GM10266 (cell line): ENCODE results near the gene ZDHHC8.

ENCODE experiments used
- DNase-seq: peaks from one replicate; pipeline ENCODE4 v3.0.0; 2012; ENCODE audit errors: extremely low spot score
- TF ChIP-seq, protein P1 (sequence below): IDR thresholded peaks from 2 replicates; pipeline ENCODE4 v1.5.1; 2012; ENCODE audit warnings: mild to moderate bottlenecking, low read depth; ENCODE audit not compliant: control insufficient read depth, insufficient read depth; ENCODE audit errors: missing control alignments

ZDHHC8 gene

DNA sequence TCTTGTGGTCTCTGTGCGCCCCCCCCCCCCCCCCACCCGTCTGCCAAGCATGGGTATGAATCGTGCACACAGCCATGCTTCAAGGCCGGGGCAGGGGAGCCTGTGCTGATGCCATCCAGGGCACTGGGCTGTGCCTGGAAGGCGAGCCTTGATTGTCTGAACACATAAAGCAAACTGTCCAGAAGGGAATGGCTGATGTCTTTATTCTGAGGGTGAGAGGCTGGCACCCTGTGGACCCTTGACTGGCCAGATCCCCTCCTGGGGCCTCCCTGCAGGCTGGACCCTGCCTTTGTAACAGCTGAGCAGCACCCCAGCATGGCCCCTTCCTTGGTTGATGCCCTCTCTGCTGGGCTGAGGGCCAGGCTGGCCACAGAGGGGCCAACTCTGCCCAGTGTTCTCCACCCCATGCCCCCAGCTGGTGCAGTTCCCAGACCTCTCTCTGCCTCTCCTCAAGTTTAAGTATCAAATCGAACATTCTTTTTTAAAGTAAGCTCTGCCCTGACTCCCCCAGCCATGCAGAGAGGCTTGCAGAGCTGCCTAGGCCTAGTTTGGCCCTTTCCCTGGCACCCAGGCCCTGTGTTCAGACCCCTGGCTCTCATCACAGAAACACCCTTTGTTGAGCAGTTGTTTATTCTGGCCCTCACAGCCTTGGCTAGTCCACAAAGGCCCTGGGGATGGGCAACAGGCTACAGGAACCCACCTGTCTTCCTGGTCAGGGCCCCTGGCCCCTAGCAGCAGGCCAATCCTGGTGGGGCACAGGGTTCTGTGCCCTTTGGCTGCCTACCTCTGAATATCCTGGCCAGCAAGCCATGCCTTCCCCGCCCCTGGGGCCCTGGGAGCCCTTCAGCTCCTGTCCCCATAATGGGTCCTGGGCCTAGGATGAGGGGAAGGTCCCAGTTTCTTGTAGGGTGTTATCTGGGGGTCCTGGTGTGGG lies 19.6 kb upstream of the ZDHHC8 start:
- DNase-seq, result no peak
- TF ChIP-seq, protein P1, sequence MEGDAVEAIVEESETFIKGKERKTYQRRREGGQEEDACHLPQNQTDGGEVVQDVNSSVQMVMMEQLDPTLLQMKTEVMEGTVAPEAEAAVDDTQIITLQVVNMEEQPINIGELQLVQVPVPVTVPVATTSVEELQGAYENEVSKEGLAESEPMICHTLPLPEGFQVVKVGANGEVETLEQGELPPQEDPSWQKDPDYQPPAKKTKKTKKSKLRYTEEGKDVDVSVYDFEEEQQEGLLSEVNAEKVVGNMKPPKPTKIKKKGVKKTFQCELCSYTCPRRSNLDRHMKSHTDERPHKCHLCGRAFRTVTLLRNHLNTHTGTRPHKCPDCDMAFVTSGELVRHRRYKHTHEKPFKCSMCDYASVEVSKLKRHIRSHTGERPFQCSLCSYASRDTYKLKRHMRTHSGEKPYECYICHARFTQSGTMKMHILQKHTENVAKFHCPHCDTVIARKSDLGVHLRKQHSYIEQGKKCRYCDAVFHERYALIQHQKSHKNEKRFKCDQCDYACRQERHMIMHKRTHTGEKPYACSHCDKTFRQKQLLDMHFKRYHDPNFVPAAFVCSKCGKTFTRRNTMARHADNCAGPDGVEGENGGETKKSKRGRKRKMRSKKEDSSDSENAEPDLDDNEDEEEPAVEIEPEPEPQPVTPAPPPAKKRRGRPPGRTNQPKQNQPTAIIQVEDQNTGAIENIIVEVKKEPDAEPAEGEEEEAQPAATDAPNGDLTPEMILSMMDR, result no peak

DNA sequence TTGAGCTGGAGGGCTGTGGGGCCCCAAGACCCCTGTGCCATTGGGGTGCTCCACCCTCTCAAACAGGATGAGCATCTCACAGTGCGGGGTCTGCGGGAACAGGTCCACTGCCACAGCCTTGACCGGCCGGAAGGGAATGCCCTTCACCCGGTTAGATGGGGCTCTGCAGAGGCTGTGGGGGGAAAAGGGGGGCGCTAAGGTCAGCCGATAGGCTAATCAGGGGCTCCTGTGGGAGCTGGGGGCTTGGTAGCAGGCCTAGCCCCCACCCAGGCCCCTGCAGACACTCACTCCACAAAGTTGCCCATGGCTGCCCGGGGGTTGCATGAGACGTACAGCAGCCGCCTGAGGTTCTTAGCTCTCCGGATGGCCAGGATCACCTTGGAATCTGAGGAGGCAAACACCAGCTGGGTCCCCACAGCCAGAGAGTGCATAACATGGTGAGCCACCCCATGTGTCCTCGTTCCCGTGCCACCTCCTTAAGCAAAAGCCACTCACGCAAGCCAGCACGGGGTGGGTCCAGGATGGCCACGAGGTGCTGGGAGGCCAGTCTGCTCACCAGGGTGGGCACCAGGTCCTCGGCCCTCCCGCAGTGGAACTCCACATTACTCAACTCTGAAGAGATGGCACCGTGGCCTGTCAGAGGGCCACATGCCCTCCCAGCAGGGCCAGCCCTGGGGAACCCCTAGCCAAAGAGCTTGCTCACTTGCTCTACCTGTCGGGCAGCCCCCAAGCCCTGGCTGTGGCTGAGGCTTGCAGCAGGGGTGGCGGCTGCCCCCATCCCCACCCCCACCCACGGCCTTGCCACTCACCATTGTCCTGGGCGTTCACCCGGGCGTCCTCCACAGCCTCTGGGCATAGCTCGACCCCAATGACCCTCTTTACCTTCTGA lies 18.7 kb upstream of the ZDHHC8 start:
- DNase-seq, result no peak
- TF ChIP-seq, protein P1, result no peak

DNA sequence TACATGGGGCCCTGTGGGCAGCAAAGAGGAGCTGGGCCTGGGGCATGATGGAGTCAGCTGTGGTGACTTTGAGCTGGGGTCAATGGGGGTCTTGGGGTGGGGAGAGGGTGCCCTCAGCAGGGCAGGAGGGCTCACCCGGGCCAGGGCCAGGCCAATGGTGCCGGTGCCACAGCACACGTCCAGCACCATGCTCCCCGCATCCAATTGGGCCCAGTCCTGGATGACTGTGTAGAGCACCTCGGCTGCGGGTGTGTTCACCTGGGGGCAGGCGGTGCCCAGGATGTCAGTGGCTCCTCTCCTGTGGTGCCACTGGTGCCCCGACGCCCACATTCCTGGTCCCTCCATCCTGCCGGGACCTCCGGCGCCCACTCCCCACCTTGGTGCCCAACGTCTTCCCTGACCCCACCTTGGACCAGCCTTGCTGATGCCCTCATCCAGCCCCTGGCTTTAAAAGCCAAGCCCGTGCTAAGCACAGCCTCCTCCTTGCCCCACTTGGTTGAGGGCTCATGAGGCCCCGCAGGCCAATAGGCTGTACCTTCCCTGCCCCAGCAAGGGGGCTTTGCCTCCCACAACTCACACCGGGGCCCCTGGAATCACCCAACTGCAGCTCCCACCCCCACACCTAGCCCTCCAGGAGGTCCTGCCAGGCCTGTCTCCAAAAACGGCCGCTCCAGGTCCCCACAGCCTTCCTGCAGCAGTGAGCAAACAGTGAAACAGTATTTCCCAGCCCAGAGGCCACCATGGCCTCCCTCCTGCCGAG lies 17.9 kb upstream of the ZDHHC8 start:
- TF ChIP-seq, protein P1, result no peak
- DNase-seq, result no peak

DNA sequence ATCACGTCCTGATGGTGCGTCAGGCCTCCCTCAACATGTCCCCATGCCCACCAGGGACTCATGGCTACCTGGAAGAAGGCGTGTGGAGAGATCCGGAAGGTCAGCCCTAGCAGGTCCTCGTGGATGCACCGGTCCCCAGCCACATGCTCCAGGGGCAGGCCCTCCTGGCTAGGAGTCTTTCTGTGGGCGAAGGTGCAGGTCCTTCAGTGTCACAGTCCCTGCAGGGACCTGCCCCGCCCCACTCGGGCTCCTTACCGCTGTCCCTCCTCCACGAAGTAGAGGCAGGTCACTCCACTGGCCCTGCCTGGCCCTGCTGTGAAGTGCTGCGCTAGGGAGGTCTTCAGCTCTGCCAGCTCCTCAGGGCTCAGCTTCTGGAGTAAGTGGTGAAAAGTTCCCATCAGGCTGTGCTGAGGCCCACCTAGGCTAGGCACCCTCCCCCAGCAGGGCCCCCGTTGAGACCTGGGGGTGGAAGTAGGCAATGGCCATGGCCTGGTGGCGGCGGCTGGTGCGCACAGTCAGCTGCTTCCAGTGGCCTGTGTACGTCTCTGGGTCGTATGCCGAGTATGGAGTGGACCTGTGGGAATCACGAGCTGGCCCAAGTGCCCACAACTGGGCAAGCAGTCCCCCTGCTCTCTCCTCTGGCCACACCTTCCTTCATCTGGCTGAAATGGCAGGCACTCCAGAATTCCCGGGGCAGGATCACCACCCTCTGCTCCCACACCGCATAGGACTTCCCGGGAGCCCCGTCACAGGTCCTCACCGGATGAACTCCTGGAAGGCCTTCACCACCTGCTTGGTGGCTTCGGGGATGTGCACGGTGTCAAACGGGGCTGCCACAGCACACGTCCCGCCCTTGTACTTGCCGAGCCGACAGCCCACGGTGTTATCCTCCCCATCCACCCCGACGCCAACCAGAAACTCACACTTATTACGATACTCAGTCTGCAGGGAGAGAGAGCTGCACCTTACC lies 16.8 kb upstream of the ZDHHC8 start:
- no peak for DNase-seq
- TF ChIP-seq, protein P1, result no peak

DNA sequence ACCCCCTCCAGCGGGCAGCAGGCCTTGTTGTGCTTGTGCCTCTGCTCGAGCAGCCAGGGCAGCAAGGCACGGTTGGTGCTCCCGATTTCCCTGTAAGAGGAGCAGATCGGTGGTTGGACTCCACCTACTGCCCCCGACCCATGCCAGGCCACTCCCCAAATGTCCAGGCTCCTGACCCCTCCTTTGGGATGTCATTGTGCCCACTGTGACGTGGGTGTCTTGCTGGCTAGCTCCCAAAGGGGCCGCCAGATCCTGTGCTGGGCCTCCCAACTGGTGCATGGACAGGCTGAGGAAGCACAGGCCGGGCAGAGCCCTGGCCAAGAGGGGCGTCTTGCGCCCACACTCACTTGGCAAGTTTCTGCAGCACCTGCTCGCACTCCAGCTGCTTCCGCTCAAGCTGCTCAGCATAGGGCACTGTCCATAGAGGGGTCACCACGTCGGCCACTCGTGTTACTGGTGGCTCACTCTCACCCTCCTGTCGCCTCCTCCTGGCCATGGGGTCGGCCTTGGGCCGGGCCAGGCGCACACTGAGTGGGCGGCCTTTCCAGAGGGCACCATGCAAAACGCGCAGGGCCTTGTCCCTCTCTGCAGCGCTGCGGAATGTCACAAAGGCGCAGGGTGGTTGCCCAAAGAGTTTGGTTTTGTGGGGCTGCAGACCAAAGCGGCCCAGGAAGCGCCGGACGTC lies 15.8 kb upstream of the ZDHHC8 start, which contains the start of gene RANBP1:
Gene RANBP1, plus strand, starts transcription at position 414 of the 685 bp plus-strand sequence. Its CDS starts 81 bp downstream, at position 495.
- TF ChIP-seq, protein P1, result no peak
- no peak for DNase-seq
